Measurements from ENCODE around the gene ALPK3. TPM values are rescaled to one million over a fixed set of nuclear protein-coding genes. Genes with fewer than 3 reads are reported as not detected.

ALPK3 gene
- polyA plus RNA-seq, 4 donors: 0.22 to 8.0 (median 0.93) TPM

- Histone ChIP-seq H3K4me1 (ENCODE audit: control insufficient read depth in 3 of 3, insufficient read depth in 2 of 3, low read depth in 1 of 3, low read length in 2 of 3) (no peaks in the 10 kb centered on the region), H3K27ac (ENCODE audit: low read depth in 1 of 3, low read length in 2 of 3) (no peak overlapping the region), H3K27me3 (ENCODE audit: control insufficient read depth in 3 of 3, insufficient read depth in 3 of 3, low read length in 3 of 3) (no peaks in the 10 kb centered on the region), H3K9me3 (ENCODE audit: control insufficient read depth in 2 of 2, insufficient read depth in 1 of 2, low read depth in 1 of 2, low read length in 1 of 2) (no peaks in the 10 kb centered on the region), H3K36me3 (ENCODE audit: control insufficient read depth in 3 of 3, insufficient read depth in 2 of 3, low read depth in 1 of 3, low read length in 3 of 3) (peaks cover 9 to 79% (median 27%) of the 10 kb centered on the region in 3 donors), H3K4me3 (ENCODE audit: low read depth in 1 of 3, low read length in 3 of 3) (no peak overlapping the region)
- 72 to 79% (median 73%) methylated on average over 3 of the region's 3 CpGs for WGBS, 3 donors
- FAIRE-seq: no peak
- peak in 1 of 2 donors; percentile 35 for DNase-seq
Measured at GRCh38 chr15:84800365-84800806, 16.8 kb upstream of the ALPK3 start.

- Histone ChIP-seq H3K27ac (ENCODE audit: low read depth in 1 of 3, low read length in 2 of 3) (no peak overlapping the region), H3K9me3 (ENCODE audit: control insufficient read depth in 2 of 2, insufficient read depth in 1 of 2, low read depth in 1 of 2, low read length in 1 of 2) (no peaks in the 10 kb centered on the region), H3K27me3 (ENCODE audit: control insufficient read depth in 3 of 3, insufficient read depth in 3 of 3, low read length in 3 of 3) (no peaks in the 10 kb centered on the region), H3K4me1 (ENCODE audit: control insufficient read depth in 3 of 3, insufficient read depth in 2 of 3, low read depth in 1 of 3, low read length in 2 of 3) (no peaks in the 10 kb centered on the region), H3K4me3 (ENCODE audit: low read depth in 1 of 3, low read length in 3 of 3) (no peak overlapping the region), H3K36me3 (ENCODE audit: control insufficient read depth in 3 of 3, insufficient read depth in 2 of 3, low read depth in 1 of 3, low read length in 3 of 3) (peaks cover 9 to 53% (median 10%) of the 10 kb centered on the region in 3 donors)
- WGBS, 3 donors: 71 to 83% (median 77%) methylated on average over 4 of the region's 4 CpGs
- DNase-seq: no peak
- no peak for FAIRE-seq
Measured at GRCh38 chr15:84804005-84804900, 12.9 kb upstream of the ALPK3 start.

- no peak overlapping the region for H3K4me3 ChIP-seq (ENCODE audit: low read depth in 1 of 3, low read length in 3 of 3)
- no peaks in the 10 kb centered on the region for H3K4me1 ChIP-seq (ENCODE audit: control insufficient read depth in 3 of 3, insufficient read depth in 2 of 3, low read depth in 1 of 3, low read length in 2 of 3)
- 61 to 90% (median 78%) methylated on average over 1 of the region's 1 CpG for WGBS, 3 donors
- FAIRE-seq (no peak), DNase-seq (no peak)
- no peaks in the 10 kb centered on the region for H3K27me3 ChIP-seq (ENCODE audit: control insufficient read depth in 3 of 3, insufficient read depth in 3 of 3, low read length in 3 of 3)
- H3K9me3 ChIP-seq (ENCODE audit: control insufficient read depth in 2 of 2, insufficient read depth in 1 of 2, low read depth in 1 of 2, low read length in 1 of 2): no peaks in the 10 kb centered on the region
- peaks cover 6 to 43% (median 7%) of the 10 kb centered on the region in 3 donors for H3K36me3 ChIP-seq (ENCODE audit: control insufficient read depth in 3 of 3, insufficient read depth in 2 of 3, low read depth in 1 of 3, low read length in 3 of 3)
- no peak overlapping the region for H3K27ac ChIP-seq (ENCODE audit: low read depth in 1 of 3, low read length in 2 of 3)
Measured at GRCh38 chr15:84805221-84805620, 11.9 kb upstream of the ALPK3 start.

- Histone ChIP-seq H3K4me1 (ENCODE audit: control insufficient read depth in 3 of 3, insufficient read depth in 2 of 3, low read depth in 1 of 3, low read length in 2 of 3) (no peaks in the 10 kb centered on the region), H3K36me3 (ENCODE audit: control insufficient read depth in 3 of 3, insufficient read depth in 2 of 3, low read depth in 1 of 3, low read length in 3 of 3) (peaks cover 0 to 29% (median 4%) of the 10 kb centered on the region in 3 donors), H3K27me3 (ENCODE audit: control insufficient read depth in 3 of 3, insufficient read depth in 3 of 3, low read length in 3 of 3) (no peaks in the 10 kb centered on the region), H3K27ac (ENCODE audit: low read depth in 1 of 3, low read length in 2 of 3) (no peak overlapping the region), H3K9me3 (ENCODE audit: control insufficient read depth in 2 of 2, insufficient read depth in 1 of 2, low read depth in 1 of 2, low read length in 1 of 2) (no peaks in the 10 kb centered on the region), H3K4me3 (ENCODE audit: low read depth in 1 of 3, low read length in 3 of 3) (no peak overlapping the region)
- DNase-seq (no peak), FAIRE-seq (no peak)
- WGBS, 3 donors: 77 to 87% (median 78%) methylated on average over 3 of the region's 3 CpGs
Measured at GRCh38 chr15:84807228-84807627, 9.9 kb upstream of the ALPK3 start.

GRCh38 chr15:84810073-84810840 lies 6.9 kb upstream of the ALPK3 start:
- DNase-seq: no peak
- Histone ChIP-seq H3K27ac (ENCODE audit: low read depth in 1 of 3, low read length in 2 of 3) (no peak overlapping the region), H3K9me3 (ENCODE audit: control insufficient read depth in 2 of 2, insufficient read depth in 1 of 2, low read depth in 1 of 2, low read length in 1 of 2) (no peaks in the 10 kb centered on the region), H3K36me3 (ENCODE audit: control insufficient read depth in 3 of 3, insufficient read depth in 2 of 3, low read depth in 1 of 3, low read length in 3 of 3) (peaks cover 0 to 6% (median 0%) of the 10 kb centered on the region in 3 donors), H3K4me1 (ENCODE audit: control insufficient read depth in 3 of 3, insufficient read depth in 2 of 3, low read depth in 1 of 3, low read length in 2 of 3) (no peaks in the 10 kb centered on the region), H3K27me3 (ENCODE audit: control insufficient read depth in 3 of 3, insufficient read depth in 3 of 3, low read length in 3 of 3) (no peaks in the 10 kb centered on the region), H3K4me3 (ENCODE audit: low read depth in 1 of 3, low read length in 3 of 3) (no peak overlapping the region)
- no peak for FAIRE-seq
- 90 to 93% (median 91%) methylated on average over 7 of the region's 7 CpGs for WGBS, 3 donors

- 82 to 94% (median 92%) methylated on average over 4 of the region's 4 CpGs for WGBS, 3 donors
- Histone ChIP-seq H3K27me3 (ENCODE audit: control insufficient read depth in 3 of 3, insufficient read depth in 3 of 3, low read length in 3 of 3) (no peaks in the 10 kb centered on the region), H3K4me1 (ENCODE audit: control insufficient read depth in 3 of 3, insufficient read depth in 2 of 3, low read depth in 1 of 3, low read length in 2 of 3) (no peaks in the 10 kb centered on the region), H3K4me3 (ENCODE audit: low read depth in 1 of 3, low read length in 3 of 3) (no peak overlapping the region), H3K9me3 (ENCODE audit: control insufficient read depth in 2 of 2, insufficient read depth in 1 of 2, low read depth in 1 of 2, low read length in 1 of 2) (no peaks in the 10 kb centered on the region), H3K36me3 (ENCODE audit: control insufficient read depth in 3 of 3, insufficient read depth in 2 of 3, low read depth in 1 of 3, low read length in 3 of 3) (peaks cover 0 to 4% (median 0%) of the 10 kb centered on the region in 3 donors), H3K27ac (ENCODE audit: low read depth in 1 of 3, low read length in 2 of 3) (no peak overlapping the region)
- FAIRE-seq (no peak), DNase-seq (no peak)
Measured at GRCh38 chr15:84811151-84811550, 6.0 kb upstream of the ALPK3 start.

GRCh38 chr15:84811828-84812227 lies 5.3 kb upstream of the ALPK3 start:
- no peak overlapping the region for H3K4me3 ChIP-seq (ENCODE audit: low read depth in 1 of 3, low read length in 3 of 3)
- H3K9me3 ChIP-seq (ENCODE audit: control insufficient read depth in 2 of 2, insufficient read depth in 1 of 2, low read depth in 1 of 2, low read length in 1 of 2): no peaks in the 10 kb centered on the region
- no peaks in the 10 kb centered on the region for H3K27me3 ChIP-seq (ENCODE audit: control insufficient read depth in 3 of 3, insufficient read depth in 3 of 3, low read length in 3 of 3)
- no peak for FAIRE-seq
- peaks cover 0 to 4% (median 0%) of the 10 kb centered on the region in 3 donors for H3K36me3 ChIP-seq (ENCODE audit: control insufficient read depth in 3 of 3, insufficient read depth in 2 of 3, low read depth in 1 of 3, low read length in 3 of 3)
- no peak for DNase-seq
- H3K27ac ChIP-seq (ENCODE audit: low read depth in 1 of 3, low read length in 2 of 3): no peak overlapping the region
- peaks cover 0 to 1% (median 1%) of the 10 kb centered on the region in 3 donors for H3K4me1 ChIP-seq (ENCODE audit: control insufficient read depth in 3 of 3, insufficient read depth in 2 of 3, low read depth in 1 of 3, low read length in 2 of 3)

GRCh38 chr15:84812842-84813241 lies 4.3 kb upstream of the ALPK3 start:
- Histone ChIP-seq H3K27ac (ENCODE audit: low read depth in 1 of 3, low read length in 2 of 3) (no peak overlapping the region), H3K36me3 (ENCODE audit: control insufficient read depth in 3 of 3, insufficient read depth in 2 of 3, low read depth in 1 of 3, low read length in 3 of 3) (peaks cover 0 to 4% (median 0%) of the 10 kb centered on the region in 3 donors), H3K27me3 (ENCODE audit: control insufficient read depth in 3 of 3, insufficient read depth in 3 of 3, low read length in 3 of 3) (no peaks in the 10 kb centered on the region), H3K9me3 (ENCODE audit: control insufficient read depth in 2 of 2, insufficient read depth in 1 of 2, low read depth in 1 of 2, low read length in 1 of 2) (no peaks in the 10 kb centered on the region), H3K4me3 (ENCODE audit: low read depth in 1 of 3, low read length in 3 of 3) (no peak overlapping the region), H3K4me1 (ENCODE audit: control insufficient read depth in 3 of 3, insufficient read depth in 2 of 3, low read depth in 1 of 3, low read length in 2 of 3) (peaks cover 0 to 7% (median 2%) of the 10 kb centered on the region in 3 donors)
- 84 to 96% (median 85%) methylated on average over 1 to 2 of the region's 2 CpGs for WGBS, 3 donors
- FAIRE-seq (no peak), DNase-seq (no peak)

All from small intestine (tissue), 7 donors.